ENCODE results near the gene ATP8A2.

The ATP8A2 gene

DNA sequence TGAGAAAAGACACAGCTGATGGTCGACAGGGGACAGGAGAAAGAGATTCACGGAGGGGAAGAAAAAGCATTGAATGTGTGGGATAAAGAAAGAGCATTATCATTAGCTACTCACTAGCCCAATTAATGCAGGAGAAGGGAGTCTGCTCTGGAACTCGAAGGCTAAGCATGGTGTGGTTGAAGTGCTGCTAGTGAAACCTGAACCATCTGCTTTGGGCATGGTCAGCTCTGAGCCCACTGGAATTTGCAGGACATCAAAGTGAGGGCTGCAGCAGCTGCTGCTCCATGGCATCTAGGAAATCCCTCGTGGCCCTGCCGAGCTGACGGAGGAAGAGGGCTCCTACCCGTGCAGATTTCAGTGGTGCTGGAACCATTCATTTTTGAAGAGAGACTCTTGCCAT lies 320.3 kb downstream of the ATP8A2 start:
- 50 to 56% methylated on average over 5 to 7 of the region's 7 CpGs for WGBS, 2 experiments (ENCODE audit: insufficient coverage in 2 of 2)
- H3K9me3 ChIP-seq (ENCODE audit: control insufficient read depth, low read length): no peaks in the 10 kb centered on the region
- no peaks in the 10 kb centered on the region for H3K36me3 ChIP-seq (ENCODE audit: control insufficient read depth, insufficient read depth, low read length)
- no peak overlapping the region for H3K4me3 ChIP-seq (ENCODE audit: extremely low read depth, insufficient read depth, low read length, poor library complexity, severe bottlenecking)
- H3K4me1 ChIP-seq (ENCODE audit: control insufficient read depth, insufficient read depth, low read length, poor library complexity, severe bottlenecking): no peaks in the 10 kb centered on the region
- H3K27ac ChIP-seq (ENCODE audit: low read depth, low read length, severe bottlenecking): no peak overlapping the region

DNA sequence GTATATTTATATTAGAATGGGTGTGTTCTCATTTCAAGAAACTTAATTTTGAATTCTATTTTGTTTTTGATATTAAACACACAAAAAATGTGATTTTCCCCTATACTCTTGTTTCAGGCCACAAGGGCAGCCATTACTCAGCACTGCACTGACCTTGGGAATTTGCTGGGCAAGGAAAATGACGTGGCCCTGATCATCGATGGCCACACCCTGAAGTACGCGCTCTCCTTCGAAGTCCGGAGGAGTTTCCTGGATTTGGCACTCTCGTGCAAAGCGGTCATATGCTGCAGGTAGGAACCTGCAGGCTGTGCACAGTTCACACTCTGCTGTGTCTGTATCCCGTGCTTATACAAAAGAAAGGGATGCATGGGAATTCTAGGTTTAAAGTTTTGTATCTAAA lies 327.3 kb downstream of the ATP8A2 start:
- no peaks in the 10 kb centered on the region for H3K9me3 ChIP-seq (ENCODE audit: control insufficient read depth, low read length)
- no peaks in the 10 kb centered on the region for H3K36me3 ChIP-seq (ENCODE audit: control insufficient read depth, insufficient read depth, low read length)
- H3K4me3 ChIP-seq (ENCODE audit: extremely low read depth, insufficient read depth, low read length, poor library complexity, severe bottlenecking): no peak overlapping the region
- WGBS, 2 experiments (ENCODE audit: insufficient coverage in 2 of 2): 90 to 92% methylated on average over 7 to 9 of the region's 9 CpGs
- H3K4me1 ChIP-seq (ENCODE audit: control insufficient read depth, insufficient read depth, low read length, poor library complexity, severe bottlenecking): no peaks in the 10 kb centered on the region
- no peak overlapping the region for H3K27ac ChIP-seq (ENCODE audit: low read depth, low read length, severe bottlenecking)

DNA sequence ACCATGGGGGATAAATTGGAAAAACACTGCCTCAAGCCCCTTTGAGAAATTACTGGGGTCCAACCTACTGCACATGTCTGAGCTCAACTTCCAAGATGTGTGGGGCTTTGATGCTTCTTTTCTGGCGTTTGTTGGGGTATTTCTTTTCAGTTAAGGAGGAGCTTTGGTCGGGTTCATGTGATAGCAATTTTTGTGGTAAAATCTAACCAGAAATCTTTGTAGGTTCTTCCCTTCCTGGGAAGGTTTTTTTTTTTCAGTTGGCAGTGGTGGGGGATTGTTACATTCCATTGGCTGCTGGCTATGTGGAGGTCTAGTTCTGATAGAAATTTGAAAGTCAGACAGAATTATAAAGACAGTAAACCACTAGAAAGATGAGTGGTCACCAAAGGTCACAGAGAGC lies 327.8 kb downstream of the ATP8A2 start:
- H3K9me3 ChIP-seq (ENCODE audit: control insufficient read depth, low read length): no peaks in the 10 kb centered on the region
- H3K36me3 ChIP-seq (ENCODE audit: control insufficient read depth, insufficient read depth, low read length): no peaks in the 10 kb centered on the region
- no peak overlapping the region for H3K4me3 ChIP-seq (ENCODE audit: extremely low read depth, insufficient read depth, low read length, poor library complexity, severe bottlenecking)
- no CpG with 5 or more reads among the region's 2 CpGs for WGBS, 2 experiments (ENCODE audit: insufficient coverage in 2 of 2)
- H3K4me1 ChIP-seq (ENCODE audit: control insufficient read depth, insufficient read depth, low read length, poor library complexity, severe bottlenecking): no peaks in the 10 kb centered on the region
- no peak overlapping the region for H3K27ac ChIP-seq (ENCODE audit: low read depth, low read length, severe bottlenecking)

DNA sequence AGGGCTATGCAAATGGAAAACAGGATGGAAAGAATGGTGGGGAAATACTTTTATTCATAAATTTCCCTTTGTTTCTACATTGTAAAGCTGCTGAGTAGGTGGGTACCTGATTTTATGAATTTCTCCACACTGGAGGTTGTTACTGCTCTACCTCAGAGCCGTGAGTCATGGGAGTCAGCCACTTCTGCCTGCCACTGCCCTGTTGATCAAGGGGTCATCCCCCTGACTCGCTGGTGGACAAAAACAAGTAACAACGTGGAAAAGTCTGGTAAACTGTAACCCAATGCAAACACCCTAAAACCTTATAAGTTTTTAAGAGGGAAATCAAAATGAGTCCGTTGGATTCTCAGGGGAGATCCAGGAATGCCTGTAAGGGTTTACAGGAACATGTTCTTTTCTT lies 329.5 kb downstream of the ATP8A2 start:
- no peak overlapping the region for H3K4me3 ChIP-seq (ENCODE audit: extremely low read depth, insufficient read depth, low read length, poor library complexity, severe bottlenecking)
- no peak overlapping the region for H3K27ac ChIP-seq (ENCODE audit: low read depth, low read length, severe bottlenecking)
- no peaks in the 10 kb centered on the region for H3K9me3 ChIP-seq (ENCODE audit: control insufficient read depth, low read length)
- WGBS, 2 experiments (ENCODE audit: insufficient coverage in 2 of 2): 52% methylated on average over 2 of the region's 4 CpGs; no CpG with 5 or more reads in 1 of the 2 experiments
- no peaks in the 10 kb centered on the region for H3K4me1 ChIP-seq (ENCODE audit: control insufficient read depth, insufficient read depth, low read length, poor library complexity, severe bottlenecking)
- H3K36me3 ChIP-seq (ENCODE audit: control insufficient read depth, insufficient read depth, low read length): no peaks in the 10 kb centered on the region

DNA sequence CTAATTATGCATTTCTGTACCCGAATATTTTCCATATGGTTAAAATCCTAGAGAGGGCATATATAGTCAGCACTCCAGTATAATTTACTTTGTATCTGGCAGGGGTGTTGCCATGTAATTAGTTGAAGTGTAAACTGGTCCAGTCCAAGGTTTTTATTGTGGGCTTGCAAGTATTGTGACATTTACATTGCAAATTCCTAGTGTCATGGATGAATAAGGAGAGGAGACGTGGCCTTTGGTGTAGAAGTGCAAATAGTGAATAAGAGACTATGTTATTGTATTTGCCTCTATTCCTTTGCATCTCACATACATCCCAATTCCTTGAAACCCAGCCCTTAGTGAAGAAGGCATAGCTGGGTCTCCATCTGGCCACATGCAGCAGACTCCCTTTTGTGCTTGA lies 330.6 kb downstream of the ATP8A2 start:
- no peaks in the 10 kb centered on the region for H3K36me3 ChIP-seq (ENCODE audit: control insufficient read depth, insufficient read depth, low read length)
- no peak overlapping the region for H3K4me3 ChIP-seq (ENCODE audit: extremely low read depth, insufficient read depth, low read length, poor library complexity, severe bottlenecking)
- H3K4me1 ChIP-seq (ENCODE audit: control insufficient read depth, insufficient read depth, low read length, poor library complexity, severe bottlenecking): no peaks in the 10 kb centered on the region
- no peak overlapping the region for H3K27ac ChIP-seq (ENCODE audit: low read depth, low read length, severe bottlenecking)
- no CpG with 5 or more reads among the region's 2 CpGs for WGBS, 2 experiments (ENCODE audit: insufficient coverage in 2 of 2)
- H3K9me3 ChIP-seq (ENCODE audit: control insufficient read depth, low read length): no peaks in the 10 kb centered on the region

DNA sequence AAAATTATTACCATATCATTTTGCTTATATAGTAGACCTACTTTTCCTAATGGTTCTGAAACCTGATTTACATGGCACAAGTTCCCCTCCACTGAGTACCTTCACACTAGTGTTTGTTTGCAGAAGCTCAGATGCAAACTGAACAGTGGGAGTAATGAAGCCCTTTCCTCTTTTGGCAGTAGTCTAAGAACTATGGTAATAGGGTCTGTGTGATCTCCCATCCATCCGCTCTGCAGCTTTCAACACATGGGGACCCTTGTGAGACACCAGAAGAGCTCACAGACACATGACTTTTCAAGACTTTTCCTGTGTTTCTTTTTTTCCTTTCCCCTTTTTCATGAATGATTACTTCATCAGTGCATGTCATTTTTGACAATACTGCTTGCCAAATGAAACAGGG lies 336.0 kb downstream of the ATP8A2 start:
- Histone ChIP-seq H3K4me3 (ENCODE audit: extremely low read depth, insufficient read depth, low read length, poor library complexity, severe bottlenecking) (no peak overlapping the region), H3K9me3 (ENCODE audit: control insufficient read depth, low read length) (no peaks in the 10 kb centered on the region), H3K27ac (ENCODE audit: low read depth, low read length, severe bottlenecking) (no peak overlapping the region), H3K4me1 (ENCODE audit: control insufficient read depth, insufficient read depth, low read length, poor library complexity, severe bottlenecking) (no peaks in the 10 kb centered on the region), H3K36me3 (ENCODE audit: control insufficient read depth, insufficient read depth, low read length) (no peaks in the 10 kb centered on the region)
- WGBS, 2 experiments (ENCODE audit: insufficient coverage in 2 of 2): no CpG with 5 or more reads among the region's 1 CpG

DNA sequence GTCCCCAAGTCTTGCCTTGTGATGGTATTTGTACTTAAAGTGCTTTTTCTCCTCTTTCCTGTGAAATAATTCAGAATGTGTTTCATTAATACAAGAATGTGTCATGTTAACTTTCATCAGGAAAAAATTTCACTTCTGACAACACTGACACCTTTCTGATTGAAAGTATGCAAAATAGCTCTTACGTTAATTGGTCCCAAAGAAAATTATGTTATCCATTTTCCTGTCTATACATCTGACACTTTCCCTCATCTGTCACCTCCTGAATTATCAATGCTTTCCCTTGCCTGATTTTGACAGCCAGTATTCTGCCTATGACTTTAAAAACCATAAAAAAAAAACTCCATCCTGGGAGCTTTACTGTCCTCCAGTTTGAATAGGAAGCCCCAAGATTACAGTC lies 336.5 kb downstream of the ATP8A2 start:
- Histone ChIP-seq H3K27ac (ENCODE audit: low read depth, low read length, severe bottlenecking) (no peak overlapping the region), H3K4me1 (ENCODE audit: control insufficient read depth, insufficient read depth, low read length, poor library complexity, severe bottlenecking) (no peaks in the 10 kb centered on the region), H3K36me3 (ENCODE audit: control insufficient read depth, insufficient read depth, low read length) (no peaks in the 10 kb centered on the region), H3K9me3 (ENCODE audit: control insufficient read depth, low read length) (no peaks in the 10 kb centered on the region), H3K4me3 (ENCODE audit: extremely low read depth, insufficient read depth, low read length, poor library complexity, severe bottlenecking) (no peak overlapping the region)
- WGBS, 2 experiments (ENCODE audit: insufficient coverage in 2 of 2): 91 to 93% methylated on average over 1 of the region's 1 CpG

DNA sequence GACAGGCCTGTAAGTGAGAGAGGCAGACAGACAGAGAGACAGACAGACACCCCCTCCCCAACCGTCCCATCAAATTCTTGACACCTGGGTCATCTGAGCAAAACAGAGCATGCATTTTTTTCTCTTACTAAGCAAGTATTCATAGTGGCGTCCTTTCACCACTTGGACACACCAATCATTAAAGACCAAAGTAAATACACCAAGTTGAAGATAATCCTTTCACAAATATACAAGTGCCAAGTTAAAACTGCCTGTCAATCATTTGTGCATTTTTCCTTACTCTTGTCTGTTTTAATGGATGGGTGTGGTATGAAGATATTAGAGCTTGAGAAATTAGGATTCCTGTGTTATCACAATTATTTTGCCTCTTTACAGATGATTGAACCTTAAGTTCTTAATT lies 337.3 kb downstream of the ATP8A2 start:
- no peaks in the 10 kb centered on the region for H3K9me3 ChIP-seq (ENCODE audit: control insufficient read depth, low read length)
- WGBS, 2 experiments (ENCODE audit: insufficient coverage in 2 of 2): 90 to 100% methylated on average over 1 to 2 of the region's 2 CpGs
- H3K4me3 ChIP-seq (ENCODE audit: extremely low read depth, insufficient read depth, low read length, poor library complexity, severe bottlenecking): no peak overlapping the region
- H3K4me1 ChIP-seq (ENCODE audit: control insufficient read depth, insufficient read depth, low read length, poor library complexity, severe bottlenecking): no peaks in the 10 kb centered on the region
- no peaks in the 10 kb centered on the region for H3K36me3 ChIP-seq (ENCODE audit: control insufficient read depth, insufficient read depth, low read length)
- H3K27ac ChIP-seq (ENCODE audit: low read depth, low read length, severe bottlenecking): no peak overlapping the region

DNA sequence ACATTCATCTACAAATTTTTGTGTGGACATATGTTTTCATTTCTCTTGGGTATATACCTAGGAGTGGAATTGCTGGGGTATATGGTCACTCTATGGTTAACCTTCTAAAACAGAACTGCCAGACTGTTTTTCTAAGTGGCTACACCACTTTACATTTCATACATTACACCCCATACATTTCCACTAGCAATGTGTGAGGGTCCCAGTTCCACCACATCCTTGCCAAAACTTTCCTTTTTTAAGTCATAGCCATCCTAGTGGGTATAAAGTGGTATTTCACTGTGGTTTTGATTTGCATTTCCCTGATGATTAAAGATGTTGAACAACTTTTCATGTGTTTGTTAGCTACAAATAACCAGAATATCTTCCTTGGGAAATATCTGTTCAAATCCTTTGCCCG lies 344.0 kb downstream of the ATP8A2 start:
- H3K36me3 ChIP-seq (ENCODE audit: control insufficient read depth, insufficient read depth, low read length): no peaks in the 10 kb centered on the region
- no CpG with 5 or more reads among the region's 1 CpG for WGBS, 2 experiments (ENCODE audit: insufficient coverage in 2 of 2)
- no peaks in the 10 kb centered on the region for H3K4me1 ChIP-seq (ENCODE audit: control insufficient read depth, insufficient read depth, low read length, poor library complexity, severe bottlenecking)

DNA sequence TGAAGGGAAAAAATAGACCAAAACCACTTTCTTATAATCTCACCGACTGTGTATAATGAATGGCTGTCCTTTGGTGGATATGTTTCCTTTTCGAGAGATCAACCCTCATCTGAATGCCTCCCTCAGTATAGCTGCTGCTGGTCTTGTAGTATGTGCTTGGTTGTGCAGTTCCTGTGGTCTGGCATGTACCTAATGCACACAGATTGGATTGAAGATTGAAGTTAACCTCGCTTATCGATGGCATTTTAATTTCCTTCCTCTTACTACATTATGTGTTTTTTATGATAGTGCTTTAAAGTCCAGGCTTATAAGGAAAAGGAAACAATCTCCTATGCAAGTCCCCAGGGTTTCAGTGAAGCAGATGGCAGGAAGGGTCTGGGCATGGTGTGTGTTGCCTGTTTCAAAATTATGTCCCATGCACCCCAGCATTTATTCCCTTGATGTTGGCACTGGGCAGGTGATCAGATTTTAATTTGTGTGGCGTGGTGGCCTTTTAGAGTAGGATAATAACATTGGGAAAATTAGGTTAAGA lies 346.0 kb downstream of the ATP8A2 start:
- no peaks in the 10 kb centered on the region for H3K4me1 ChIP-seq (ENCODE audit: control insufficient read depth, insufficient read depth, low read length, poor library complexity, severe bottlenecking)
- H3K36me3 ChIP-seq (ENCODE audit: control insufficient read depth, insufficient read depth, low read length): no peaks in the 10 kb centered on the region
- no peak overlapping the region for H3K27ac ChIP-seq (ENCODE audit: low read depth, low read length, severe bottlenecking)
- no peak overlapping the region for H3K4me3 ChIP-seq (ENCODE audit: extremely low read depth, insufficient read depth, low read length, poor library complexity, severe bottlenecking)
- H3K9me3 ChIP-seq (ENCODE audit: control insufficient read depth, low read length): no peaks in the 10 kb centered on the region
- WGBS, 2 experiments (ENCODE audit: insufficient coverage in 2 of 2): no CpG with 5 or more reads among the region's 5 CpGs

More for the DNA sequence above, 344.0 kb downstream of the ATP8A2 start:
- H3K4me3 ChIP-seq (ENCODE audit: extremely low read depth, insufficient read depth, low read length, poor library complexity, severe bottlenecking): no peak overlapping the region
- H3K9me3 ChIP-seq (ENCODE audit: control insufficient read depth, low read length): no peaks in the 10 kb centered on the region
- H3K27ac ChIP-seq (ENCODE audit: low read depth, low read length, severe bottlenecking): no peak overlapping the region

DNA sequence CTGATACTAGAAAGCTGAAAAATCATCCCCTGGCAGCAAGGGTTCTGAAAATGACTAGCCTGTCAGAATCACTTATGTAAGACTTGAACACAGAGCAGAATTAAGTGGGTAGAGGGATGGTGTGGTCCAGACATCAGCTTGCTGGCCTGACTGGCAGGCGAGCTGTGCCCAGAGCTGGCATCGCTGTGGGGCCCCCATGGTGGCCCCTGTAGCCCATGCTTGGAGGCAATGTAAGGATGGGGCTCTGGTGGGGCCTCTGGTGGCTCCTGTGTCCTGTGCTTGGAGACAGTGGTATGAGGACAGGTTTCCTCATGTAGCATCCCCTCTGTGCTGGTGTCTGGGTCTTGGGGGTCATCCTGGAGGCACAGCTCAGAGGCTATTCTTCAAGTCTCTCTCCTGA lies 347.9 kb downstream of the ATP8A2 start:
- no peak overlapping the region for H3K4me3 ChIP-seq (ENCODE audit: extremely low read depth, insufficient read depth, low read length, poor library complexity, severe bottlenecking)
- 100% methylated on average over 1 of the region's 2 CpGs; no CpG with 5 or more reads in 1 of the 2 experiments for WGBS, 2 experiments (ENCODE audit: insufficient coverage in 2 of 2)
- no peak overlapping the region for H3K27ac ChIP-seq (ENCODE audit: low read depth, low read length, severe bottlenecking)
- H3K9me3 ChIP-seq (ENCODE audit: control insufficient read depth, low read length): no peaks in the 10 kb centered on the region
- no peaks in the 10 kb centered on the region for H3K4me1 ChIP-seq (ENCODE audit: control insufficient read depth, insufficient read depth, low read length, poor library complexity, severe bottlenecking)
- H3K36me3 ChIP-seq (ENCODE audit: control insufficient read depth, insufficient read depth, low read length): no peaks in the 10 kb centered on the region

Data from mesodermal cell (in vitro differentiated cells).